GM12873 (cell line): ENCODE data around the gene IL20.

ENCODE experiments used
- TF ChIP-seq, protein P1 (sequence below): IDR thresholded peaks from 2 replicates; pipeline ENCODE4 v1.5.1; 2012; ENCODE audit warnings: low read depth, mild to moderate bottlenecking, moderate library complexity, low read length, control low read depth; ENCODE audit not compliant: insufficient read depth; ENCODE audit errors: missing control alignments

Gene IL20

DNA sequence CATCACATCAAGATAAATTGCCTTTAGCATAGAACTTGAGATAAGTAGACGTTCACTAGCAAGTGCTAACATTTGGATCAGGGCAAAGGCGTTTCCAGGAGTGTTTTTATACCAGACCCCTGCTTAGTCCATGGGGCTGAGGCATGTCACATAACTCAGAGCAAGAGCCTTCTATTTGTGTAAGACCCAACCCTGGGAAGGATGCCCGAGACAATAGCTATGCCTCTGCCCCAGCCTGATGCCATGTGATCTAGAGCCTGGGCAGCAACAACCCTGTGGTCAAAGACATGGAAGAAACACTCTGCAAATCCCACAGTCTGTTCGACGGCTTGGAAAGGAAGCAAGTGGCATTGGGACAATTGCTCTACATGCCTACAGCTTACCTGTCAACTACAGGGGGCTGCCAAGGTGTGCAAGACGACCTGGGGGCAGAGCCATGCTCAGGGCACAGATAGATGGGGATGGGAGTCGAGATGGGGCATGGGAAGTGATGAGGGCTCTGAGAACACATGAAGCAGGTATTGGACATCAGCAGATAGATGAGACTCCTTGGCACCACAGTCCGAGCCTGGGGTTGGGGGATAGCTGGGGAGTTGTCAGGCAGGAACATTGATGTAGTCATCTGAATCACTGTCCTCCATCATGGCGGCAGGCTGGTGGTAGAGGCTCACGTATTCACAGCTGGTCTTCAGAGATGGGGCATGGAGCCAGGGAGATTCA lies 39.2 kb downstream of the IL20 start:
- TF ChIP-seq, protein P1, sequence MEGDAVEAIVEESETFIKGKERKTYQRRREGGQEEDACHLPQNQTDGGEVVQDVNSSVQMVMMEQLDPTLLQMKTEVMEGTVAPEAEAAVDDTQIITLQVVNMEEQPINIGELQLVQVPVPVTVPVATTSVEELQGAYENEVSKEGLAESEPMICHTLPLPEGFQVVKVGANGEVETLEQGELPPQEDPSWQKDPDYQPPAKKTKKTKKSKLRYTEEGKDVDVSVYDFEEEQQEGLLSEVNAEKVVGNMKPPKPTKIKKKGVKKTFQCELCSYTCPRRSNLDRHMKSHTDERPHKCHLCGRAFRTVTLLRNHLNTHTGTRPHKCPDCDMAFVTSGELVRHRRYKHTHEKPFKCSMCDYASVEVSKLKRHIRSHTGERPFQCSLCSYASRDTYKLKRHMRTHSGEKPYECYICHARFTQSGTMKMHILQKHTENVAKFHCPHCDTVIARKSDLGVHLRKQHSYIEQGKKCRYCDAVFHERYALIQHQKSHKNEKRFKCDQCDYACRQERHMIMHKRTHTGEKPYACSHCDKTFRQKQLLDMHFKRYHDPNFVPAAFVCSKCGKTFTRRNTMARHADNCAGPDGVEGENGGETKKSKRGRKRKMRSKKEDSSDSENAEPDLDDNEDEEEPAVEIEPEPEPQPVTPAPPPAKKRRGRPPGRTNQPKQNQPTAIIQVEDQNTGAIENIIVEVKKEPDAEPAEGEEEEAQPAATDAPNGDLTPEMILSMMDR = no peak

DNA sequence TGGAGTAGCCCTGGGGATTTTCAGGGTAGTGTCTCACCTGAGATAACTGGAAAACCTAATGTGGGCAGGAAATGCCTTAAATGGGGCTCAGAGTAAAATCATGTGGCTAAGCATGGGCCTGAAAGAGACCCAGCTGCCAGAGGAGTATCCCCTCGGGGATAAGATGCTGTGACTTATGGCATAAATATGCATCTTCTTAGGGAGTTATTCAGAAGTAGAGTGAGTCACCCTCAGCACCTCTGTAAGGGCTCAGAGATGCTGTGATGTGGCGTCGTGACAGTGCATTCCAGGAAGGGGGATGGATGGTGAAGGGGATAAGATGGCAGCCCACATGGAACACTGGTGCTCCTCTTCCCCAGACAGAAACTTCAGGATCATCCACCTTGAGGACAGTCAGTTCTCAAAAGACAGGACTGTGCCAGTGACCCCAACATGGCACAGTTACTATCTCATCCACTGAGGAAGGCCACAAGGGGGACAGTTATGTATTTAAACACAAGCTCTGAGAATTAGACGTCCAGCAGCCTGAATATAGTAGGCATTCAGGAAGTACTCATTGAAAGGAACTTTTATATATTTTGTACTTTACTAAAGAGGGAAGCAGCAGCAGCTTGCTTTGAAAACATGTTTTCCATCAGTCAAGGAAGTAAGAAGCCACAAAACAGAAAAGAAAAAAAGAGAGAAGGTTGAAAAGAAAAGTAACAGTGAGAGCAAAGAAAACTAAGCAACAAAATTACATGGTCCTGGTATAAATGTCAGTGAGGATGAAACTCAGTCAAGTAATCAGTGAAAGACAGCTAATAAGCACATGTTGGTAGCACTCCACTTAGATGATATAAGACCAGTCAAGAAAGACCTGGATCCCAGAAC lies 40.1 kb downstream of the IL20 start:
- TF ChIP-seq, protein P1 = no peak

- TF ChIP-seq, protein P1 = peak; percentile 23
These were observed 42.0 kb downstream of the IL20 start for GRCh38 chr1:206907304-206907991.

DNA sequence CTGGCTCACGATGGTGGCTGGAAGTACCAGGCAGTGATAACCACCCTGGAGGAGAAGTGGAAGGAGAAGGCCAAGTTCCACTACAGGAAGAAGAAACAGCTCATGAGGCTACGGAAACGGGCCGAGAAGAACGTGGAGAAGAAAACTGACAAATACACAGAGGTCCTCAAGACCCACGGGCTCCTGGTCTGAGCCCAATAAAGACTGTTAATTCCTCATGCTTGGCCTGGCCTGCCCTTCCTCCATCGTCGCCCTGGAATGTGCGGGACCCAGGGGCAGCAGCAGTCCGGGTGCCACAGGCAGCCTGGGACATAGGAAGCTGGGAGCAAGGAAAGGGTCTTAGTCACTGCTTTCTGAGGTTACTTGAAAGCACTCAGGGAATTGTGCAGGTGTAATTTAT lies 42.6 kb downstream of the IL20 start:
- TF ChIP-seq, protein P1 = no peak

GRCh38 chr1:206909161-206909882 lies 43.9 kb downstream of the IL20 start:
- TF ChIP-seq, protein P1 = no peak

DNA sequence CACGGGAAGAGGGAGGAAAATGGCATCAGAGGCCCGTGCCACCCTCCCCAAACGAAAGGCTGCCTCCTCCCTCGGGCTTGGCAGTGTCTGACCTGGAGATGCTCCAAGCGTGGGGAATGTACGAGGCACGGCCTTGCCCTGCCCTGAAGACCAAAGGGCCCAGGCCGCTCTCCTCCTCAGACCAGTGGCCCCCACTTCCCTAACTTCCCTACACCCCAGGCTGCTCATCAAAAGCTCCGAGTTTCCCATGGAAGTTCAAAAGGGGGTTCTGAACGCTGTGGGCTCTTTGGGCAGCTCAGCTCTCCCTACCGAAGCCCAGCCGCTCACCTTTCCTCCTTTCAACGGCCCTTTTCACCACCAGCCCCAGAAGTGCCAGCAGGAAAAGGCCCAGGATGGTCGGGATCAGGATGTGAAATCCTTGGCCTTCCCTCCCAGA lies 44.5 kb downstream of the IL20 start:
- TF ChIP-seq, protein P1 = no peak
